Measurements from ENCODE around the gene RFXANK.
"Not testable (repeated sequence)": the region's sequence is repeated elsewhere in the genome, so short reads cannot be mapped to it uniquely, and the experiment has no call there.

The RFXANK gene

GRCh38 chr19:19170053-19170872 lies 21.8 kb upstream of the RFXANK start, which contains the start of gene MEF2B:
TSS of gene MEF2B (minus strand) at chr19:19170263. CDS start at chr19:19150735, 19,528 bp downstream.
- DNase-seq, result peak; percentile 79

- DNase-seq, result no peak
Measured at GRCh38 chr19:19170873-19171672, 21.0 kb upstream of the RFXANK start.

DNA sequence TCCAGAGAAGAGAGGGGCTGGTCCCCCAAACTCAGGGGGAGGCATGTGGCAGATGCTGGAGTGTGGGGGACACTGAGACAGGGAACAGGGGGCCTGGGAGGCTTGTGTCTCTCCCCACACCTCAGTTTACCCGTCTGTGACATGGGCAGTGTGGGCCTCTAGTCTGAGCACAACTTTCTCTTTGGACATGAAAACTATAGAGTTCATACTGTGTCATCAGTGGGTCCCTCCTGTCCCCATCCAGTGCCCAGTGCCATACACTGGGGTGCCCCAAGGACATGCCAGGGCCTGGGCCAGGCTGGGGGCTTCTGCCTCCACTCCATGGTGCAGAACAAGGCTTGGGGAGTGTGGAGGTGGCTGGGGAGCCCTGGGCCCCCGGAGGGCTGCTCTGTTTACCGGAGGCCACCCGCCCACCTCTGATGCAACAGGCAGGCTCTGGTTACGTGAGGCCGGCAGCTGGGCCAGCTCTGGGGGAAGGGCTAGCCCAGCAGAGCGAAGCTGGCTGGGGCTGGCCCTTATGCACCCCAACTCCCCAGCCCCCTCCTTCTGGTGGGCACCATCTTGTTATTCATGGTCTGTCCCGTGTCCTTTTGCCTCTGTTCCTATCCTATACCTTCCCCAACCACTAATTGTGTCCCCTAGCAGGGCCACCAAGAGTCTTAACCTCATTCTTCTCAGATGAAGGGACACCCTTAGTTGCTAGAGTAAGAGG lies 20.1 kb upstream of the RFXANK start:
- DNase-seq, result no peak

- DNase-seq, result not testable (repeated sequence)
Measured at GRCh38 chr19:19173243-19173642, 18.8 kb upstream of the RFXANK start.

- DNase-seq, result no peak
Measured at GRCh38 chr19:19176950-19177349, 15.1 kb upstream of the RFXANK start.

GRCh38 chr19:19179548-19180441 lies 12.3 kb upstream of the RFXANK start:
- DNase-seq, result no peak

- no peak for DNase-seq
Measured at GRCh38 chr19:19181488-19181998, 10.5 kb upstream of the RFXANK start.

DNA sequence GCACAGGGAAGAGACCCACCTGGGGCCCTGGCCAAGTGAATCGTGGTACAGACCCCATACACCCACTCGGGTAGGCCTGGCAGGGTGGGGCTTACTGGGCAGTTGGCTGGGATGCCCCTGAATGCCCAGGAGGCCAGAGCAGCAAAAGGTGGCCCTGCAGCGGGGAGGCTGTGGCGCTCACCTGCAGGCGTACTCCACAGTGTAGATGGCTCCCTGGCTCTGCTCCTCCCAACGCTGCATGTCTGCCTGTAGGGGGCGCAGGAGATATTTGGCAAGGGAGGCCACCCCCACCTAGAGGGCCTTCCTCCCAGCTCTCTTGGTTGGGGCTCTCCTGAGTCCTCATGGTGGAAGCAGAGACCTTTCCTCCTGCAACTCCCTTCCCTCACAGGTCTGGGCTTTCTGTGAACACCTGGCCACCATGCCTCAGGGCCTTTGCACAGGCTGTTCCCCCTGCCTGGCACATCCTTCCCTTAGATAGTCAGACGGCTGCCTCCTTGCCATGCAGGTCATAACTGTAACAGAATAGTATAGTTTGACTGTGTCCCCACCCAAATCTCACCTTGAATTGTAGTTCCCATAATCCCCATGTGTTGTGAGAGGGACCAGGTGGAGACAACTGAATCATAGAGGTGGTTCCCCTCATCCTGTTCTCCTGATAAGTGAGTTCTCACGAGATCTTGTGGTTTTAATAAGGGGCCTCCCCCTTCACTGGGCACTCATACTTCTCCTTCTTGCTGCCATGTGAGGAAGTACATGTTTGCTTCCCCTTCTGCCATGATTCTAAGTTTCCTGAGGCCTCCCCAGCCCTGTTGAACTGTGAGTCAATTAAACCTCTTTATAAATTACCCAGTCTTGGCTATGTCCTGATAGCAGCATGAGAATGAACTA lies 6.0 kb upstream of the RFXANK start:
- peak; percentile 48 for DNase-seq

- no peak for DNase-seq
Measured at GRCh38 chr19:19186742-19187141, 5.3 kb upstream of the RFXANK start.

DNA sequence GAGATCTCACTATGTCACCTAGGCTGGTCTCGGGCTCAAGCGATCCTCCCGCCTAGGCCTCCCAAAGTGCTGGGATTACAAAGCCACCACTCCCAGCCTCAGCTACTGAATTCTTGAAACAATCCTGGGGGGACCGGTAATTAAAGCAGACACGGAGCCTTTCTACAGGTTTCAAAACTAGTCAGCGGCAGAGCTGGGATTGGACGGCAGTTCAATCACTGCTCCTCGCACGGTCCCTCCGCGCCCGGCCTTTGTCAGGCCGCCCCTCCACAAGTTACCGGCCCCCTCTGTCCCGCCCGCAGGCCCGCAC lies 335 bp upstream of the RFXANK start:
- DNase-seq, result no peak

DNA sequence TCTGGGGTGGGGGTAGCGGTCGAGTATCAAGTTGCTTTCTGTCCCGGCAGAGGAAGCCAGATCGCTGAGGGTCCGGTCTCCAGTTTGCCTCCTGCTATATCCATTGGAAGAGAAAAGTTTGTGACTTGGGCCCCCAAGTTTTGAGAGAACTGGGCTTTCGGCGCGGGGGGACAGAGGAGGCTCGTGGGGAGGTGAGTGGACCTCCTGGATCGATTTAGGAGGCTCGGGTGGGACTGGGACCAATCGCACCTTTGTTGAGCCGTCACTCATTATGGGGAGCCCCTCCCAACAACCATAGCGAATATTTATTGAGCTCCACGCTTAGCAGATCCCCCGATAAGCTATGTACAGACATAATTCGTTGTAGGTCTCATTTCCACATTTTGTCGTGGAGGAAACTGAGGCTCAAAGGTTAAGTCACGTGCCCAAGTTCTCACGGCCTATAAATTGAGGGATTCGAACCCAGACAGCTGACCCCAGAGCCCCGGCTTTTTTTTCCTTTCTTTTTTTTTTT lies 909 bp downstream of the RFXANK start:
- DNase-seq, result no peak

- no peak for DNase-seq
Measured at GRCh38 chr19:19193926-19194325, 1.9 kb downstream of the RFXANK start.

DNA sequence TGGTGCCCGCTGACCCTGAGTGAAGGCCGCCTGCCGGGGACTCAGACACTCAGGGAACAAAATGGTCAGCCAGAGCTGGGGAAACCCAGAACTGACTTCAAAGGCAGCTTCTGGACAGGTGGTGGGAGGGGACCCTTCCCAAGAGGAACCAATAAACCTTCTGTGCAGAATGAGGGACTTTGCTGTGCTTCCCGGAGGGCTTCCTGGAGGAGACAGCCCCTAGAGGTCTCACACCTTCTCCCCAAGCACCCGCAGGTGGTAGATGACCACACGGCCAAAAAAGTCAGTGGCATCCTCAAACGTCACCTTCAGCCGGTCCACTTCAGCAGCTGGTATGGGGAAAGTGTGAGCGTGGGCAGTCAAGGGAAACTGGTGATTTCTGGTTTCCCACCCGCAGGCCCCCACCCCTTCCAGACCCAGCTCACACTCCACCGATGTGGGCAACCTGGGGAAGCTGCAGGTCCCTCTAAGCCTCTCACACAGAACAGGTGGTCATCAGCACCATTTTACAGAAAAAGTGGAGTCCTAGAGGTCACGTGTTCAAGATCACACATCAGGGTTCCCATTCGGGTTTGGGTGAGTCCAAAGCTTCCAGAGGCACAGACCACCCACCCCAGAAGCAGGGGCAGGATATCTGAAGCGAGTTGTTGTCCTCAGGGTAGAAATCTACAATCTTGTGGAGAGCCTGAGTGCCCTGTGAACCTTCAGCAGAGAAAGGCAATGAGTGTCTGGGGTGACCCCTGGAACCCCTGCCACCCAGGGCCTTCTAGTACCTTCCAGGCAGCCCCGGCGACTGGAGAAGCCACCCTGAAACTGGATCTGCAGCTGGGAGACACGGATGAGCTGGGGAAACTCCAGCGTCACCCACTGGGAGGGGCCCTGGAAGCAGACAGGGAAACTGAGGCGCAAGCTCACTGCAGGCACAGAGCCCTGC lies 9.9 kb downstream of the RFXANK start:
- no peak for DNase-seq

DNA sequence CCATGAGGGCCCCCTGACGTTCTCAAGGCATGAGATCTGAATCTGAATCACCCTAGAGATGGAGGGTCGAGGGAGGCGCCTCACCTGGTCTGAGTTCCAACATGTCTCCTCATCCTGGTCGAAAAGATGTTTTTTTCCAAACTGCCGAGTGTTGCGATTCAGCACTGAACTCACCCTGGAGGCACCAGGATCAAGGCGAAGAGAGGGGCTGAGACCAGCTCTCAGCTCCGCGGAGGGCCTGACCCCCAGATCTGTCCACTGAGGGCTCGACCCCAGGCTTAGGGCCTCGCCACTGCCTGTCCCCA lies 10.6 kb downstream of the RFXANK start:
- DNase-seq, result no peak

DNA sequence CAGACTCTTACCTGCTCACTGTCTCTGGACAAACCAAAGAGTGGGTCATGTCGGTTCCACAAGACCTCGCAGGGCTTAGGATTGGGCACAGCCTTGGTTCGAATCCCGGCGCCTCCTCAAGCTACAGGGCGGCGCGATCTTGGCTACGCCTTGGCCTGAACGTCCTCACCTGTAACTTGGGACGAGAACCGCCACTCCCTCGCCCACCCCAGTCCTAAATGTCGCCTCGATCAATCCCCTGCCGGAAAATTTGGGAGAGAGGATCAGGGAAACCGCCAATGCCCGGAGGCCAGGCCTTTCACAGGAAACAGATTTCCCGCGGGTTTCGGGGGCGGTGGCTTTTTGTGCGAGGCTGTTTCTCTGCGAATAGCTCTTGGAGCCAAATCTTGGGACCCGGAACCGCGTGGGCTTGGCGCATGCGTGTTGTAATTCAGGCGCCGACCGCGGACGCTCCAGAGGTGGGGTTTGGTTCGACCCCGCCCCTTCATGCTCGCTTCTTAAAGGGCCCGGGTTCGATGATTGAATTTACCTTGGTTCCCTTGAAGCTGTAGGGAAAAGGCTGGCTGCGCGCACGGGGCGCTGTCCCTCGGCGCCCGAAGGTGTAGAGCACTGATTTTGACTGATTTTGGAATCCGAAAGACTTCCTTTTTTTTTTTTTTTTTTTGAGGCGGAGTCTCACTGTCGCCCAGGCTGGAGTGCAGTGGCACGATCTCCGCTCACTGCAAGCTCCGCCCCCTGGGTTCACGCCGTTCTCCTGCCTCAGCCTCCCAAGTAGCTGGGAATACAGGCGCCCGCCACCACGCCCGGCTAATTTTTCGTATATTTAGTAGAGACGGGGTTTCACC lies 11.2 kb downstream of the RFXANK start, which contains the start of gene NR2C2AP:
Gene NR2C2AP (minus strand): TSS at position 403 of the 845 bp plus-strand sequence. CDS start 354 bp downstream, at position 49.
- peak; percentile 90 for DNase-seq

GRCh38 chr19:19204181-19204580 lies 12.1 kb downstream of the RFXANK start:
- no peak for DNase-seq

DNA sequence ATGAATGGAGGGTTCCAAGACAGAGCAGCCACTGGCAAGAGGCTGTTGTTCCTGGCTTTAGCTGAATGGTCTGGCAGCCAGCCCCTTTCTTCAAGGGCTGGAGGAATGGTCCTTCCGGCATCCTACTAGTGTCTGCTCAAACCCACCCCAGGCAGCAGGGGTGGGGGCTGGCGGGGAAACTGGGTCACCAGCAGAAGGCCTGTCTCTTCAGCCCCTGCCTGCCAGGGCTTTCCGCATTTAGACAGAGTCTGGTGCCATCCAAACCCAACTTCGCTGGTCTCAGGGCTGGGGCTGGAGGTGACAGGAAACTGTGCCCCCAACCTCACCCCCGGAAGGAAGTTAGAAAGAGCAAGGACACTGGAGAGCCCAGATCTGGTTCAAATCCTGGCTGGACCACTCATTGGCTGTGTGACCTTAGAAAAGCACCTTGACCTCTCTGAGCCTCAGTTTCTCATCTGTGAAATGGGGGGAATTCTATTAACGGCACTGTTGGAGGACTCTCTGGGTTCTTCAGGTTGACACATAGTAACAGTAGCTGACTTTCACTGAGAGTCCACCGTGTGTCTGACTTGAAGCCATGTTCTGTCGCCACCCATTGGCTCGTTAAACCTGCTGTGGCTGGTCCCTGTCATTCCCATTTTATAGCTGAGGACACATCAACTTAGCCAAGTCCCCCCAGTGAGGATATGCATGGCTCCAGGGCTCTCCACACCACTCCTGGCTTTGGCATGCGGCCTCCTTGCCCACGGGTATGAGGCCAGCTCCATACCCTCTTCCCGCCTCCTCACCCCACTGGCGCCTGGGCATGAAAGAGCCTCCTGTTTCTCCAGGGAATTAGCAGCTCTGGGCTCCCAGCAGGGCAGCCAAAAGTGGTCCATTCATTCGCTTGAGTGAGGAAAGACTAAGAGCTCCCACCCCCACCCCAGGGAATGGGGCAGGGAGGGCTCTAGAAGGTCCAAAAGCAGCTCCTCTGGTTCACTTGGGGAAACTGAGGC lies 13.7 kb downstream of the RFXANK start:
- DNase-seq, result no peak

GRCh38 chr19:19206938-19207337 lies 14.9 kb downstream of the RFXANK start:
- DNase-seq, result no peak

Data from CD4-positive, alpha-beta T cell treated with Interferon gamma for 1 hour (primary cell).